EH (cell line): ENCODE data around the gene SH2D2A.

Experiments used
- DNase-seq: peaks from one replicate; pipeline ENCODE4 v3.0.0-alpha.2; 2015; ENCODE audit warnings: low read depth

Gene SH2D2A

GRCh38 chr1:156847591-156848460 is 31.2 kb upstream of the SH2D2A start:
- DNase-seq: no peak

DNA sequence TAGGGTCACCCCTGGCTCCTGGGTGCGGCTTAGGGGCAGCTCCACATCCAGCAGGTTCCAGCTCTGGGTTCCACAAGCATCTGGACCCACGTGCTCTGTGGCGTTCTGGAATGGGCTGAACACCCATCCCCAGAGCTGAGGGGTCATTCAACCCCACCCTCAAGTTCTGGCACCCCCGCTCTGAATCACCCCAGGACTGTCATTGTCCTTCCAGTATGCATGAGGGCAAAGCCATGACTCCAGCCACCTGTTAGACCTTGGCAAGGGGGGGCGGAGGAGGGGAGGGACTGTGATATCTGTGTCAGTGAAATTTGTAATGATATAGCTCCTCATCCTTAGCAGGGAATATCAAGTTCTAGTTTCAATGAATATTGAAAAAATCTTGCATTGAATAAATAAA is 30.0 kb upstream of the SH2D2A start:
- DNase-seq: no peak

GRCh38 chr1:156845953-156846545 is 29.4 kb upstream of the SH2D2A start:
- no peak for DNase-seq

- DNase-seq: no peak
Observed at GRCh38 chr1:156845055-156845952, 28.7 kb upstream of the SH2D2A start.

DNA sequence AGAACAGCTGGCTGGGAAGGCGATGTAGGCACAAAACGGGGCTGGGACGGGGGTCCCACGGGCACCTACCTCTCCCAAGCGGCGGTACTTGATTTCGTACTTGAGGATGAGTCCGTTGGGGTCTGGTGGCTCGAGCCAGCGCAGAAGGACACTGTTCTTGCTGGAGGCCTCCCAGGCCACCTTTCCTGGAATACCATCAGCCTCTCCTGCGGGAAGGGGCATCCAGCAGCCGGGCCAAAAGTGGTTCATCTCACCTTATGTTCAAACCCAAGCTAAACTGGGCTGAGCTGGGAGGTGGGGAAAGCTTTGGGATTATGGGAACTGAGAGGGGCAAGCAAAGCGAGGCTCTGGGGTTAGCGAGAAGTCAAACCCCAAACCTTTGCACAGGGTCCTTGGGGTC is 28.0 kb upstream of the SH2D2A start:
- DNase-seq: no peak

- DNase-seq: no peak
Observed at GRCh38 chr1:156844102-156844501, 27.5 kb upstream of the SH2D2A start.

DNA sequence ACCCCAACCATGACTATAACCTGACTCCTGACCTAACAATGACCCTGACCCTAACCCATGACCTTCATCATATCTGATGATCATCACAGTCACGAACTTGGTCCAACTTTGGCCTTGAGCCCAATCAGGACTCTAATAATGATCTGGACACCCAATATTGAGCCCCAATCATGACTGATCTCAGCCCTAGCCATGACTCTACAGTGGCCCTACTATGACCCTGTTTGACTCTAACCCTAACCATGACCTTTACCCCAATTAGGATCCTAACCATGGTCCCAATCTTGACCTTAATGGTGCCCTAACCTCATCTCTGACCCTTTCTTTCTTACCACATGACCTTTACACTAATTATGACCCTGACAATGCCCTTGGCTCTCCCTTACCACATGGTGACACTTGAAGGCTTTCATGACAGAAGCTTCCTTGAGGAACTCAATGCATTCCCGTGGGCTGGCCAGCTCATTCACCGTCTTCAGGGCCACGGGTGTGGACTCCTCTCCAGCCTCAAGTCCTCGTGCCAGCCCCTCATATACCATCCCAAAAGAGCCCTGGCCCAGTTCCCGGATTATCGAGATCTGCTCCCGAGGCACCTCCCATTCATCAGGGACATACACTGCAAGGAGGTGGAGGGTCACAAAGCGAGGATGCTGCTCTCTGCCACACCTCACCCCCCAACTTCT is 26.1 kb upstream of the SH2D2A start:
- no peak for DNase-seq

DNA sequence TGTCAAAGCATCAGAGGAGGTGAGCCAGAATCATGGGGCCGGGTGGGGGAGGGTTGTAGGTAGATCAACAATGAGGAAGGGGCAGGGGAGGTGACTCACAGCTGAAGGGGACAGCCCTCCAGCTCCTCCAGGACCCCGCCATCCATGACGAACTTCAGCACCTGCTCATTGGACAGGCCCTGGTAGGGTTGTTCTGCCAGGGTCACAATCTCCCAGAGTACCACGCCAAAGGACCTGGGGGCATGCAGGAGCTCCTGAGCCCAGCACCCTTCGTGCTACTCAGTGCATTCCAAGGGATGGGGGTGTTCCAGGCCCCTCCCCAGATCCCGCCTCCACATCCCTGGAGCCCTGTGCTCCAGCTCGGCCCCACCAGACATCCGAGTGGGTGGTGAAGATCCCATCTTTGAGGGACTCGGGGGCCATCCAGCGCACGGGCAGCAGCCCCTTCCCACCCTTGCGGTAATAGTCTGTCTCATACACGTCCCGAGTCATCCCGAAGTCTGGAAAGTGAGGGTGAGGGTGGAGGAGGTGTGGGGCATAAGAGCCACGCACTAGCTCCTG is 24.7 kb upstream of the SH2D2A start:
- DNase-seq: no peak

GRCh38 chr1:156840898-156841279 is 24.2 kb upstream of the SH2D2A start:
- DNase-seq: no peak

DNA sequence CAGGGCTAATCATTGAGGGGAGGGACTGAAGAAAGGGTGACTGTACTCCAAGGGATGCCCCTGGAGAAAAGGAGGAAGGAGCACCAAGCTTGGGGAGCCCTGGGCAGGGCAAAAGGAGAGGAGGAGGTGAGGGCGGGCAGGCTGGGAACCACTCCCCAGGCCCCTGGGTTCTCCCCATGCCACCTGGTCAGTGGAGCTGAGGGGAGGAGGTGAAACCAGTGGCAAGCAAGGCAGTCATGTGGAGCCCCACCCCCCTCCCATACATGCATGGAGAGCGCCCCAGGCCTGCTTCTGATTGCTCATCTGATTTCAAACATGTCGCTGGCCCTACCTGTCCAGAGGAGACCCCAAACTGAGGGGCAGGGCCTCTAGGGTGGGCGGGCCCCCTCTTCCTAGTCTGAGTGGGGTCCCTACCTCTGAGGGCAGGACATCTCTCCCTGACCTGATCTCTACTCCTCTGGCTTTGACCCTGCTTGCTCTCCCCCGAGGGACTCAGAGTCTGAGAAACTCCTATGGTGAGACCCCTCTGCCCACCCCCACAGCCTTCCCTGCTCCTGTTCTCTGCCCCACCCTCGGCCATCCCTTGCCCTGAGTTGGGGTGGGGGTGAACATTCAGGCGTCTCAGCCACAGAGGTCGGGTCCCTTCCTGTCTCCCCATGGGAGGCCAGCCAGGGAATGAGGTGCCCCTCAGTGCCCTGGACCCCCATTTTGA is 23.7 kb upstream of the SH2D2A start:
- DNase-seq: no peak

GRCh38 chr1:156839426-156840109 is 22.9 kb upstream of the SH2D2A start:
- DNase-seq: no peak

DNA sequence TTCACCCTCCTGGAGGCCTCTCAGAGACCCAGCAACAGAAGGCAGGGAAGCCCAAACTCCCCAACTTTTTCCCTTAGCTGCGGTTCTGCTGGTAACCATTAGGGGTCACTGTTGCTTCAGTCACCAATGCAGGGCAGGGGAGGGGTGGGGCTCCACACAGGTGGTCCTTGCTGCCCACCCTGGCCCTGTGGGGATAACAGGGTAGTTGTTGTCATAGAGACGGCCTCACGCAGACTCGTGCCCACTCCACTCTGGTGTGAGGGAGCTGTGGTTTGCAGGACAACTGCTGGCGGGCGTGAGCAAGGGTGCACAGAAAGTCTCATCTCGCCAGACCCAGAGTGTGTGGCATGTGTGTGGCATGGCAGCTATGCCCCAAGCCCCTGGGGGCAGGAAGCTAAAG is 22.3 kb upstream of the SH2D2A start:
- no peak for DNase-seq

GRCh38 chr1:156836892-156837291 is 20.2 kb upstream of the SH2D2A start:
- no peak for DNase-seq

GRCh38 chr1:156836041-156836654 is 19.5 kb upstream of the SH2D2A start:
- no peak for DNase-seq

- DNase-seq: no peak
Observed at GRCh38 chr1:156834322-156834721, 17.7 kb upstream of the SH2D2A start.

DNA sequence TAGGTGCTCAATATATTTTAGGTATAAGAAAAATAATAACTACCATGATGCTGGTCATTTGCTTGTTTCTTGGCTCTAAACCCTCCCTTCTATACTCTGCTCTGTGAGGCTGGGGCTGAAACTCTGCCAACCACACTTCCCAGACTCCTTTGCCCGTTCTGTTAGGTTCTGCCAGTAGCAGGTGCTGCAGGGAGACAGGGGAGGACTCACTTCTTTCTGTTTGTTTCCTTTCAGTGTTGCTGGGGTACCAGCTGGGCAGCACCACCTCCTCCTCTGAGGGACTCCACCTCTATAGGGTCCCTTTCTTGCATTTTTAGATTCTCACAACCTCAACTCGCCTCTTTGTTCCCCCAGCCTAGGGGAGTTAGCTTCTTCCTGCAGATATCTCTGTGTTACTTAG is 17.0 kb upstream of the SH2D2A start:
- no peak for DNase-seq

DNA sequence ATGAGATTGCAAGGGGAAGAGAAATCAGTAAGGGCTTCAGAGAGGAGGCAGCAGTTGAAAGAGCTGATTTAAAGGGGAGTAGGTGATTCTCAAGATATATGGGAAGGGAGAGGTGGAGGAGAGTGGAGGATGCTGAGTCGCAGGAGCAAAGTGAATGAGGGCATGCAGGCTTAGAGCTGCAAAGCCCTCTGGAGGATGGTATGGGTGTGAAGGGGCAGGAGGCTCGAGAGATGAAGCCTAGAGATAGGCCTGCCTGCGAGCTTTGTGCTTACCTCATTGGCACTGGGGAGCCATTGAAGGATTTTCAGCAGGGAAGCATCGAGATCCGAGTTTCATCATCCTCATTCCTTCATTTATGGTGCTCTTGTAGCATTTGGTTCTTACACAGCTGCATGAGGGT is 15.8 kb upstream of the SH2D2A start:
- peak; percentile 26 for DNase-seq

DNA sequence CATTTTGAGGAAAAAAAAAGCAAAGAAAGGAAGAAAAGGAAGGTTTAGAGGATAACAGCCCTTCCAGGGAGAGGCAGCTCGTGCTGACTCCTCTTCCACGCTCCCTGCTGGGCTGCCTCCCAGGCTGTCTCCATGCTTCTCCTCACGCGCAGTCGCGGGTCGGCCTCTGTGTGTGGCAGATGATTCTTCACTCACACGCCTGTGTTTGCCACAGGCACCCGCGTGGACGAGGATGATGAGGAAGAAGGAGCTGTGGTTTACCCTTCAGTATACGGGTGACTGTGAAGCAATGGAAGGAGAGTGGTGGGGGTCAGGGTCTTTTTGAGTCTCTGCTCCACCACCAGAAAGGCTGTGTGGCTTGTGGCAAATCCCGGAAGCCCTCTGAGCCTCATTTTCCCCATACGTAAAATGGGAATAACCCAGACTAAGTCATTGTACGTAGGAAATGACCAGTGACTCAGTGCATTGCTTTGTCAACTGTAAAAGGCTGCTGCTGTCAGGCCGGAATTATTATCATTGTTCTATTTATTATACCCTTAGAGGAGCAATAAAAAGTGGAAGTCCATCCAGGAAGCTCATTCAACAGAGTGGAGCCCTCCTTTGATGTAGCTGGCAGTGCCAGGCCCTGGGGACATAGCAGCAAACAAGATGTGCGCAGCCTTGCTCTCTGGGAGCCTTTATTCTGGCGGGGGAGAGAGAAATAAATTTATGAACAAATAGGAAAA is 11.9 kb upstream of the SH2D2A start:
- no peak for DNase-seq

GRCh38 chr1:156826630-156827029 is 10.0 kb upstream of the SH2D2A start:
- no peak for DNase-seq
